ENCODE data around the gene DNMT3A.

Gene DNMT3A

DNA sequence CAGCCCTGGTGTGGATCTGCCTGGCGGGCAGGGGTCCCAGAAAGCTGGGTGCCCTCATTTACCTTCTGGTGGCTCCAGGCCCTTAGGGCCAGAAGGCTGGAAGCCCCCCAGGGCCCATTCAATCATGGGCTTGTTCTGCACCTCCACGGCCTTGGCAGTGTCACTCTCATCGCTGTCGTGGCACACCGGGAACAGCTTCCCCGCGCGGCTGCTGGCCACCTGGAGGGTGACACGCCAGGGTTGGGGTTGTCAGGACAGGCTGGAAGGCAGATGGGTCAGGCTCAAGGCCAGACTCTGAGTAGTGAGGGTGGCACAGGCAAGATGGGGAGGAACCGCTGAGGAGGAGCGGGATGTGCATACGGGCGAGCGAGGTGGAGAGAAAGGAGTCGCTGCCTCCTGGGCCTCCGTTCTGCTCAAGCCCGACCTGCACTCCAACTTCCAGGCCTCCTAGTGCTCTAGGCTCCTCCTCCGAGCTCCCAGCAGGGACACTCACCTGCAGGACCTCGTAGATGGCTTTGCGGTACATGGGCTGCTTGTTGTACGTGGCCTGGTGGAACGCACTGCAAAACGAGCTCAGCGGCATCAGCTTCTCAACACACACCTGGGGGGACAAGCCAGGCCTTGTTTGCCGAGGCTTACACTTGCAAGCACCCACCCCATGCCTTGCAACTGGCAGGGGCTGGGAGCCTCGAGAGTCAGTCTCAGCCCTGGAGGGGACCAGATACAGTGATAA lies 95.0 kb downstream of the DNMT3A start:
- H3K4me3 ChIP-seq (replicated peaks in 1 of 2; ENCODE audit: low read depth in 2 of 2, low read length in 2 of 2): no peak overlapping the region
- TF ChIP-seq, protein P1, sequence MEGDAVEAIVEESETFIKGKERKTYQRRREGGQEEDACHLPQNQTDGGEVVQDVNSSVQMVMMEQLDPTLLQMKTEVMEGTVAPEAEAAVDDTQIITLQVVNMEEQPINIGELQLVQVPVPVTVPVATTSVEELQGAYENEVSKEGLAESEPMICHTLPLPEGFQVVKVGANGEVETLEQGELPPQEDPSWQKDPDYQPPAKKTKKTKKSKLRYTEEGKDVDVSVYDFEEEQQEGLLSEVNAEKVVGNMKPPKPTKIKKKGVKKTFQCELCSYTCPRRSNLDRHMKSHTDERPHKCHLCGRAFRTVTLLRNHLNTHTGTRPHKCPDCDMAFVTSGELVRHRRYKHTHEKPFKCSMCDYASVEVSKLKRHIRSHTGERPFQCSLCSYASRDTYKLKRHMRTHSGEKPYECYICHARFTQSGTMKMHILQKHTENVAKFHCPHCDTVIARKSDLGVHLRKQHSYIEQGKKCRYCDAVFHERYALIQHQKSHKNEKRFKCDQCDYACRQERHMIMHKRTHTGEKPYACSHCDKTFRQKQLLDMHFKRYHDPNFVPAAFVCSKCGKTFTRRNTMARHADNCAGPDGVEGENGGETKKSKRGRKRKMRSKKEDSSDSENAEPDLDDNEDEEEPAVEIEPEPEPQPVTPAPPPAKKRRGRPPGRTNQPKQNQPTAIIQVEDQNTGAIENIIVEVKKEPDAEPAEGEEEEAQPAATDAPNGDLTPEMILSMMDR (IDR thresholded peaks at IDR 0.05; ENCODE audit: low read depth, low read length): no peak
- no peak for DNase-seq (ENCODE audit: low read depth in 2 of 2)

DNA sequence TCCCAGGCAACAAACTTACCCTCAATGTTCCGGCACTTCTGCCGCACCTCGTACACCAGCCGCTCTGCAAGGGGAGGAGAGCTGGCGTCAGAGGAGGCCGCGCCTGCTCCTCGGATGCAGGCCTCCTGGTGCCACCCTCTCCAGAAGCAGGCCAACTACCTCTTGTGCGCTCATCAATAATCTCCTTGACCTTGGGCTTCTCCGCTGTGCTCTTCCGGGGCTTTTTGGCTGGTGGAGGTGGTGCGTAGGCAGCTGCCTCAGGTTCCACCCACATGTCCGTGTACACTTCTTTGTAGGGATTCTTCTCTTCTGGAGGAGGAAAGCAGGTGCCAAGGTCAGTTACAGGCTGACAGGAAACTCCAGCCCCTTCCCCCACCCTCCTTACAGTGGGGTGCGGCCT lies 95.7 kb downstream of the DNMT3A start:
- TF ChIP-seq, protein P1 (IDR thresholded peaks at IDR 0.05; ENCODE audit: low read depth, low read length): no peak
- DNase-seq (ENCODE audit: low read depth in 2 of 2): no peak
- H3K4me3 ChIP-seq (replicated peaks in 1 of 2; ENCODE audit: low read depth in 2 of 2, low read length in 2 of 2): no peak overlapping the region

- TF ChIP-seq, protein P1 (IDR thresholded peaks at IDR 0.05; ENCODE audit: low read depth, low read length): no peak
These were observed 96.6 kb downstream of the DNMT3A start for GRCh38 chr2:25245141-25245540.

GRCh38 chr2:25243995-25244394 lies 97.7 kb downstream of the DNMT3A start:
- no peak for DNase-seq (ENCODE audit: low read depth in 2 of 2)
- TF ChIP-seq, protein P1 (IDR thresholded peaks at IDR 0.05; ENCODE audit: low read depth, low read length): no peak
- H3K4me3 ChIP-seq (replicated peaks in 1 of 2; ENCODE audit: low read depth in 2 of 2, low read length in 2 of 2): no peak overlapping the region

More at GRCh38 chr2:25245141-25245540, 96.6 kb downstream of the DNMT3A start:
- no peak for DNase-seq (ENCODE audit: low read depth in 2 of 2)
- no peak overlapping the region for H3K4me3 ChIP-seq (replicated peaks in 1 of 2; ENCODE audit: low read depth in 2 of 2, low read length in 2 of 2)

DNA sequence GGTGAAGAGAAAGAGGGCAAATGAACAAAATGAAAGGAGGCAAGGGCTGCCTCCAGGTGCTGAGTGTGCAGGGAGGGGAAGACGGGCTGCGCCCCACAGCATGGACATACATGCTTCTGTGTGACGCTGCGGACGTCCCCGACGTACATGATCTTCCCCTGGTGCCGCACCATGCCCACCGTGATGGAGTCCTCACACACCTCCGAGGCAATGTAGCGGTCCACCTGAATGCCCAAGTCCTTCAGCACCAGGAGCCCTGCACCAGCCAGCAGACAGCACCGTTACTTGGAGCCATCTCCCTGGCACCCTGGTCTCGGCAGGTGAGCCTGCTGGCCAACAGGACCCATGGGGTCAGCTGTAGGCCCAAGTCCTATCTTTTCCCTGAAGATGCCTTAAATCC lies 100.3 kb downstream of the DNMT3A start:
- DNase-seq (ENCODE audit: low read depth in 2 of 2): no peak
- TF ChIP-seq, protein P1 (IDR thresholded peaks at IDR 0.05; ENCODE audit: low read depth, low read length): no peak

DNA sequence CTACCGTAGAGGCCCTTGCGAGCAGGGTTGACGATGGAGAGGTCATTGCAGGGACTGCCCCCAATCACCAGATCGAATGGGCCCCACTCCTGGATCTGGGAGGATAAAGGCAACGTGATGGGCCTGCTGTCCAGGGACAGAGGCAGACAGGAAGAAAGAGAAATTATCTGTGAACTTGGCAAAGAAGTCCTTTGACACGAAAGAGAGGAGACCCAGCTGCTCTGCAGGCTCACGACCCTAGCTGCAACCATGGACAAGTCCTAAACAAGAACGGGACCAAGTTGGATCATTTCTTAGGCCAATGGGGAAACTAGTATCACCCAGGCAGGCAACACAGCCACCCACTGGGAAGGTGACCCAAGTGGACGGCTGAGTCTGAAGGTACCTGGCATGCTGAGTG lies 101.1 kb downstream of the DNMT3A start:
- no peak for DNase-seq (ENCODE audit: low read depth in 2 of 2)
- TF ChIP-seq, protein P1 (IDR thresholded peaks at IDR 0.05; ENCODE audit: low read depth, low read length): no peak
- H3K4me3 ChIP-seq (replicated peaks in 1 of 2; ENCODE audit: low read depth in 2 of 2, low read length in 2 of 2): no peak overlapping the region

More for the DNA sequence above, 100.3 kb downstream of the DNMT3A start:
- no peak overlapping the region for H3K4me3 ChIP-seq (replicated peaks in 1 of 2; ENCODE audit: low read depth in 2 of 2, low read length in 2 of 2)

GRCh38 chr2:25238920-25239319 lies 102.8 kb downstream of the DNMT3A start:
- H3K4me3 ChIP-seq (replicated peaks in 1 of 2; ENCODE audit: low read depth in 2 of 2, low read length in 2 of 2): no peak overlapping the region
- no peak for DNase-seq (ENCODE audit: low read depth in 2 of 2)
- TF ChIP-seq, protein P1 (IDR thresholded peaks at IDR 0.05; ENCODE audit: low read depth, low read length): no peak
